Memory B cell (primary cell): Measurements from ENCODE around the gene TPRX1.
"Not testable (repeated sequence)": the region's sequence is repeated elsewhere in the genome, so short reads cannot be mapped to it uniquely, and the experiment has no call there.

Experiments
- ATAC-seq: fragments of 150-1000 bp; cut with Tn5 transposase; 2 replicates; pipeline ENCODE4 v1.10.0; 2021; ENCODE audit warnings: low read depth, mild to moderate bottlenecking, moderate library complexity
- DNase-seq, 2 donors: peaks; one replicate each; pipeline ENCODE4 v3.0.0; 2022; ENCODE audit warnings: low spot score in 2 of 2
- H3K27ac Mint-ChIP-seq: one replicate; pipeline ENCODE4 v1.8.0; 2022; ENCODE audit warnings: mild to moderate bottlenecking, moderate library complexity, mixed read lengths
- H3K27me3 Mint-ChIP-seq: one replicate; pipeline ENCODE4 v1.8.0; 2022; ENCODE audit warnings: mixed read lengths
- H3K36me3 Mint-ChIP-seq: one replicate; pipeline ENCODE4 v1.8.0; 2022; ENCODE audit warnings: mild to moderate bottlenecking, mixed read lengths
- H3K4me1 Mint-ChIP-seq: one replicate; pipeline ENCODE4 v1.8.0; 2022; ENCODE audit warnings: mixed read lengths
- H3K4me3 Mint-ChIP-seq: one replicate; pipeline ENCODE4 v1.8.0; 2022; ENCODE audit warnings: mild to moderate bottlenecking, moderate library complexity, mixed read lengths
- H3K9me3 Mint-ChIP-seq: one replicate; pipeline ENCODE4 v1.8.0; 2022; ENCODE audit warnings: mixed read lengths

Gene TPRX1

GRCh38 chr19:47769534-47769933 is 34.8 kb downstream of the TPRX1 start:
- H3K36me3 Mint-ChIP-seq, result no peaks in the 10 kb centered on the region
- H3K27me3 Mint-ChIP-seq, result peaks cover 10% of the 10 kb centered on the region
- H3K9me3 Mint-ChIP-seq, result peaks cover 3% of the 10 kb centered on the region
- no peak for ATAC-seq
- peaks cover 5% of the 10 kb centered on the region for H3K4me1 Mint-ChIP-seq
- DNase-seq, result no peak
- no peak overlapping the region for H3K4me3 Mint-ChIP-seq
- H3K27ac Mint-ChIP-seq, result no peak overlapping the region

DNA sequence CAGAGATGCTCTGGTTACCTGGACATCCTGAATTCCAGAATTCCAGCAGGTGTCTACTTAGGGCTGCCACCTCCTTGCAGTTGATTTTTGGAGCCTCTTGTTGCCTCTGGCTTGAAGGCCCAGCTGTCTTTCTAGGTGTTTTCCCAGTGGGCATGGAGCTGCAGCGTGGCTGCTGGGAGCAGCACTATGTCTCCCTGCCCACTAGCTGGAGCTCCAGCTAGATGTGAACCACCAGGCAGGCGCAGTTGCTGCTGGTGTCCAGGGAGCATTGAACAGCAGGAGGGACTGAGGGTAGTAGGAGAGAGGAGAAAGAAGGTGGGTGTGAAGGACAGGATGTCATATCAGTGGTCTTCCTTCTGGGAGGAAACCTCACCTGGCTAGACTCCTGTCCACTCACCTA is 35.7 kb downstream of the TPRX1 start:
- Mint-ChIP-seq H3K27ac (no peak overlapping the region), H3K9me3 (peaks cover 3% of the 10 kb centered on the region), H3K36me3 (no peaks in the 10 kb centered on the region), H3K4me3 (no peak overlapping the region), H3K4me1 (peaks cover 5% of the 10 kb centered on the region), H3K27me3 (peaks cover 8% of the 10 kb centered on the region)
- DNase-seq (no peak), ATAC-seq (no peak)

GRCh38 chr19:47767349-47767748 is 37.0 kb downstream of the TPRX1 start:
- Mint-ChIP-seq H3K27me3 (peaks cover 8% of the 10 kb centered on the region), H3K36me3 (no peaks in the 10 kb centered on the region), H3K9me3 (peaks cover 3% of the 10 kb centered on the region), H3K4me3 (no peak overlapping the region), H3K27ac (no peak overlapping the region), H3K4me1 (peaks cover 5% of the 10 kb centered on the region)
- ATAC-seq (no peak), DNase-seq (no peak)

DNA sequence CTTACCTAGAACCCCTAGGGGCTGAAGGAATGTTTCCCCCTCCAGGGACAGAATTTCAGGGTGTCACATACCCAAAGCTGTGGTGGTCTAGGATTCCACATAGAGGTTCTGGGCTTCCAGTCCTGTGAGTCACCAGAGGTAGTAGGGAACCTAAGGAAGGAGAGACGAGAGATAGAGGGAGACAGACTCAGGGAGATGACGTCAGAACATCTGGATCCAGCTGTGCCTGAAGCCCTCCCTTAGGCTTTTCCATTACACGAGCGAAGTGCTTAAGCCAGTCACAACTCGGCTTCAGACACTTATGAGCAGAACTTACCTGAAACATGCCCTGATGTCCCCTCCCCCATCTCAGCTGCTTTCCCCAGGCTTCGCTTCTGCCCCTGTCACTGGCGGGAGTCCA is 37.7 kb downstream of the TPRX1 start:
- no peaks in the 10 kb centered on the region for H3K36me3 Mint-ChIP-seq
- no peak overlapping the region for H3K4me3 Mint-ChIP-seq
- peaks cover 8% of the 10 kb centered on the region for H3K27me3 Mint-ChIP-seq
- DNase-seq (no peak), ATAC-seq (no peak)
- peaks cover 5% of the 10 kb centered on the region for H3K4me1 Mint-ChIP-seq
- peaks cover 3% of the 10 kb centered on the region for H3K9me3 Mint-ChIP-seq
- no peak overlapping the region for H3K27ac Mint-ChIP-seq

- Mint-ChIP-seq H3K9me3 (peaks cover 3% of the 10 kb centered on the region), H3K4me1 (peaks cover 5% of the 10 kb centered on the region), H3K27me3 (peaks cover 6% of the 10 kb centered on the region), H3K36me3 (no peaks in the 10 kb centered on the region), H3K4me3 (no peak overlapping the region), H3K27ac (no peak overlapping the region)
- DNase-seq, result no peak
- no peak for ATAC-seq
These were observed 38.1 kb downstream of the TPRX1 start for GRCh38 chr19:47766359-47766620.

- Mint-ChIP-seq H3K27me3 (peaks cover 6% of the 10 kb centered on the region), H3K36me3 (no peaks in the 10 kb centered on the region), H3K27ac (no peak overlapping the region), H3K9me3 (peaks cover 3% of the 10 kb centered on the region), H3K4me1 (peaks cover 5% of the 10 kb centered on the region), H3K4me3 (no peak overlapping the region)
- peak; percentile 57 for ATAC-seq
- DNase-seq, result no peak
These were observed 38.6 kb downstream of the TPRX1 start for GRCh38 chr19:47765523-47766358.

- not testable (repeated sequence) for H3K4me3 Mint-ChIP-seq, DNase-seq, H3K27ac Mint-ChIP-seq, H3K4me1 Mint-ChIP-seq, H3K27me3 Mint-ChIP-seq, H3K36me3 Mint-ChIP-seq, ATAC-seq, H3K9me3 Mint-ChIP-seq
These were observed 39.6 kb downstream of the TPRX1 start for GRCh38 chr19:47764705-47765104.

- H3K9me3 Mint-ChIP-seq, result peaks cover 3% of the 10 kb centered on the region
- H3K27ac Mint-ChIP-seq, result no peak overlapping the region
These were observed 41.6 kb downstream of the TPRX1 start for GRCh38 chr19:47762615-47763308.

DNA sequence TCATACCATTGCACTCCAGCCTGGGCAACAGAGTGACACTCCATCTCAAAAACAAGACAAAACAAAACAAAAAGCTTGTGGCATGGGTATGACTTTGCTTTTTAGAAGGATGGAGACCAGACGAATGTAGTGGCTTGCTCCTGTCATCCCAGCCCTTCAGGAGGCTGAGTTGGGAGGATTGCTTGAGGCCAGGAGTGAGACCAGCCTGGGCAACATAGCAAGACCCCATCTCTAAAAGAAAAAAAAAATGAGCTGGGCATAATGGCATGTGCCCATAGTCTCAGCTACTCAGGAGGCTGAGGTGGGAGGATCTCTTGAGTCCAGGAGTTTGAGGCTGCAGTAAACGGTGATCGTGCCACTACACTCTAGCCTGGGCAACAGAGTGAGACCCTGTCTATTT is 42.2 kb downstream of the TPRX1 start:
- Mint-ChIP-seq H3K36me3 (peaks cover 18% of the 10 kb centered on the region), H3K27ac (no peak overlapping the region)

More at GRCh38 chr19:47762615-47763308, 41.6 kb downstream of the TPRX1 start:
- Mint-ChIP-seq H3K36me3 (peaks cover 13% of the 10 kb centered on the region), H3K27me3 (peaks cover 2% of the 10 kb centered on the region), H3K4me1 (no peaks in the 10 kb centered on the region), H3K4me3 (no peak overlapping the region)
- ATAC-seq (no peak), DNase-seq (no peak)

GRCh38 chr19:47761566-47761965 is 42.8 kb downstream of the TPRX1 start:
- Mint-ChIP-seq H3K27me3 (peaks cover 2% of the 10 kb centered on the region), H3K4me3 (no peak overlapping the region), H3K4me1 (no peaks in the 10 kb centered on the region), H3K9me3 (peaks cover 3% of the 10 kb centered on the region), H3K27ac (no peak overlapping the region), H3K36me3 (peaks cover 23% of the 10 kb centered on the region)
- DNase-seq (no peak), ATAC-seq (no peak)

More for the DNA sequence above, 42.2 kb downstream of the TPRX1 start:
- H3K27me3 Mint-ChIP-seq, result peaks cover 2% of the 10 kb centered on the region
- DNase-seq (no peak), ATAC-seq (no peak)
- H3K4me3 Mint-ChIP-seq, result no peak overlapping the region
- H3K4me1 Mint-ChIP-seq, result no peaks in the 10 kb centered on the region
- peaks cover 3% of the 10 kb centered on the region for H3K9me3 Mint-ChIP-seq

GRCh38 chr19:47760632-47760999 is 43.7 kb downstream of the TPRX1 start:
- Mint-ChIP-seq H3K36me3 (peaks cover 27% of the 10 kb centered on the region), H3K9me3 (peaks cover 3% of the 10 kb centered on the region), H3K27ac (no peak overlapping the region), H3K27me3 (peaks cover 2% of the 10 kb centered on the region), H3K4me1 (no peaks in the 10 kb centered on the region), H3K4me3 (no peak overlapping the region)
- ATAC-seq (no peak), DNase-seq (no peak)

DNA sequence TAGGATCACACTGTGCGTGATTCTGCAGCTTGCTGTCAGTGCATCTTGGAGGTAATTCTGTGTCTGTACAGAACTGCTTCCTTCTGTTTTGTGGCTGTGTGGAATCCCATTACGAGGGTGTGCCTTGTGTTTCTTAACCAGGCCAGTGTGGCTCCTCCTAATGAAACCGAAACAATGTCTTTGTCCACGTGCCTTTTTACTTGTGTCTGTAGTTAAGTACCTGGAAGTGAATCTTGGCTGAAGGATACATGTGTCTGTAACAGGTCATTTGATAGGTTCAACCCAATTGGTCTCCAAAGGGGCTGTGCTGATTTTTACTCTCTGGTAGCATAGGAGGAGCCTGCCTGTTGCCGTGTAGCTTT is 45.9 kb downstream of the TPRX1 start:
- no peak for ATAC-seq
- Mint-ChIP-seq H3K9me3 (peaks cover 3% of the 10 kb centered on the region), H3K4me1 (no peaks in the 10 kb centered on the region), H3K36me3 (peaks cover 35% of the 10 kb centered on the region), H3K4me3 (no peak overlapping the region), H3K27ac (no peak overlapping the region), H3K27me3 (no peaks in the 10 kb centered on the region)
- DNase-seq, result no peak

DNA sequence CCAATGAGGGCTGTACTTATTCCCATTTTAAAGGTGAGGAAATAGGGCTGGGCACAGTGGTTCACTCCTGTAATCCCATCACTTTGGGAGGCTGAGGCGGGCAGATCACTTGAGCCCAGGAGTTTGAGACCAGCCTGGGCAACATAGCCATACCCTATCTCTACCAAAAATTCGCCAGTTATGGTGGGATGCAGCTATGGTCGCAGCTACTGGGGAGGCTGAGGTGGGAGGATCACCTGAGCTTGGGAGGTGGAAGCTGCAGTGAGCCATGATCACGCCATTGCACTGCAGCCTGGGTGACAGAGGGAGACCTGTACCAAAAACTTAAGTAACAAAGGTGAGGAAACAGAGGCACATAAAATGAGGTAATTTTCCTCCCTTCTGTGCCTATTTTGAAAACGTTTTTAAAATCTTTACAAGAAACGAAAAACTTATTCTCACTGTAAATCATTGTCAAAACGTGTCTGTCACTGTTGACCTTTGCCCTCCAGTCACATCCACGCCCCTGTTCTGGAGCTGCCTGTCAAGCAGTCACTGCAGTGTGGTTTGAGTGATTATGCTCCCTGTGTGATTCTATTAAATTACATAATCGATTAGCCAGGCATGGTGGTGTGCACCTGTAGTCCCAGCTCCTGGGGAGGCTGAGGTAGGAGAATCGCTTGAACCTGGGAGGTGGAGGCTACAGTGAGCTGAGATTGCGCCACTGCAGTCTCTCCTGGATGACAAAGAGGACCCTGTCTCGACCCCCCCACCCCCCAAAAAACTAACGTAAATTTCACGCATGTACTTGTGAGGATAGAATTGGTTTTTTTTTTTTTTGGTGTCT is 46.5 kb downstream of the TPRX1 start:
- Mint-ChIP-seq H3K4me1 (no peaks in the 10 kb centered on the region), H3K36me3 (peaks cover 41% of the 10 kb centered on the region), H3K4me3 (no peak overlapping the region), H3K27ac (no peak overlapping the region), H3K27me3 (no peaks in the 10 kb centered on the region), H3K9me3 (peaks cover 3% of the 10 kb centered on the region)
- ATAC-seq (no peak), DNase-seq (no peak)

DNA sequence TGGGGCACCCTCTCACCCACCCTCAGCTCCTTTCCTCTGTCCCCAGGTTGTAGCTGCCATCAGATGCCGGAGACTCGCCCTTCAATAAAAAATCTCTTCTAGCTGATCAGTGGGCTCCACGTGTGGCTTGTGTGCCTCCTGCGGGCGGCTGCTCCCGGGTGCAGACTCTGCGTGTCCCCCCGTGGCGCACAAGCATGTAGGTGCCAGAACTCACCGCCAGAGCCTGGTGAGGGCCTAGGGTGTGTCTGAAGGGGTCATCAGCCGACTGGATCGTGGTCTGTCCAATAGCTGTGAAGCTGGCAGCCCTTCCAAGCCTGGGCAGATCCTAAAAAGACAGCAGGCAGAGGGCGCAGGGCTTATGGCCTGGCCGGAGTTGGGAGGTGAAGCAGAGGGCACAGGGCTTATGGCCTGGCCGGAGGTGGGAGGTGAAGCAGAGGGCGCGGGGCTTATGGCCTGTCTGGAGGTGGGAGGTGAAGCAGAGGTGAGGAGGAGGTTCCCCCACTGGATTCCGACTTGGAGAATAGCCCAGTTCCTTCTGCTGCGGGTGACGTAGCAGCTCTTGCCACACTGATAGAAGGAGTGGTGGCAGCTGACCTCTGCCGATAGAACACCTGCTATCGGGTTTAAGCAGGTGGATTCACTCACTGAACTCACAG is 47.3 kb downstream of the TPRX1 start:
- Mint-ChIP-seq H3K4me3 (no peak overlapping the region), H3K36me3 (peaks cover 43% of the 10 kb centered on the region), H3K27ac (no peak overlapping the region), H3K4me1 (no peaks in the 10 kb centered on the region), H3K9me3 (peaks cover 3% of the 10 kb centered on the region), H3K27me3 (no peaks in the 10 kb centered on the region)
- no peak for ATAC-seq
- DNase-seq, result no peak
